HG03378 (cell line): ENCODE results near the gene C10orf105.

Source experiments
- ATAC-seq: cut with Tn5 transposase; IDR thresholded peaks from one replicate; pipeline ENCODE4 v1.9.1; 2021; ENCODE audit warnings: mild to moderate bottlenecking, moderate library complexity; ENCODE audit not compliant: unreplicated experiment

The C10orf105 gene

GRCh38 chr10:71752391-71753090, 33.0 kb upstream of the C10orf105 start:
- ATAC-seq: no peak

GRCh38 chr10:71751515-71752224, 32.1 kb upstream of the C10orf105 start:
- no peak for ATAC-seq

GRCh38 chr10:71750986-71751385, 31.4 kb upstream of the C10orf105 start:
- no peak for ATAC-seq

GRCh38 chr10:71750124-71750841, 30.7 kb upstream of the C10orf105 start:
- no peak for ATAC-seq

- ATAC-seq: no peak
These were observed 29.8 kb upstream of the C10orf105 start for GRCh38 chr10:71749396-71749795.

- ATAC-seq: no peak
These were observed 29.2 kb upstream of the C10orf105 start for GRCh38 chr10:71748671-71749191.

DNA sequence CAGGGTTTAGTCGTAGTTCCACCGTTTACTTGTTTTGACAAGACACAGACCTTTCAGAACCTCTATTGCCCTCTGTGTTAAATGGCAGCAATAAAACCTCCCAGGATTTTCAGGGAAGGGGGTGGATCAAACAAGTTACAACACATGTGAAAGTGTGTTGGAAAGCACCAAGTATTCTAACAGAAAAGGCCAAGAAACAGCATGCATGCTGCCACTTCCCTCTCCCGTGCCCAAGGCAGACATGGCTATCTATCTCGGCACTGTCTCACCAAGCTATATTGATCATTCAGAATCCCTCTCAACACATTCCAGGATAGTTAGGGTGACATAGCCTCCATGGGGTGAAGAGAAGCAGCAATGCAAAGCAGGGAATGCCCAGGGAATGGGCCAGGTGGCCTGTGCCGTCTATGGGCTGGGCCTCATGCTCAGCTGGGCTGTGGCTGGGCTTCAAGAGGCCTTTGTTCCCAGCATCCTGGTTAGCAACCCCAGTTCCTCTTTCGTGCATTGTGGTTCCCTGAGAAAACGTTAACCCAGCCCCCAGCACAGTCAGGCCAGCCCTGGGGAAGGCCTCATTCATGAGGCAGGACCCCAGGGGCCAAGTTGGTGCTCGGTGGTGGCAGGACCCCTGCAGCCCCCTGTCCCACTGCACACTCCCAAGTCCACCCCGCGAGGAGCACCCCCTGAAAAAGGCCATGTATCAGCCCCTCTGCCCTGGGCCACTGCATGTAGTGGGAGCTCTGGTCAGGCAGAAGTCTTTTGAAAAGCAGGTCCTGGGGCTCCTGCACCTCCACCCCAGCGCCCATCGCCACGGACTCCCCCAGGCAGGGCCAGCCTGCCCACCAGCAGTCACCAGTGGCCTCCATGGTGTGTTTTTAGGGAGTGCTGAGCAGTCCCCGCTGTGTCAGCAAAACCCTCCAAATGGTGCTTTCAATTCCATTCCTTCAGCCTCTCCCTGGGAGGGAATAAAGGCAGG, 28.3 kb upstream of the C10orf105 start:
- ATAC-seq: no peak

GRCh38 chr10:71747039-71747531, 27.5 kb upstream of the C10orf105 start:
- no peak for ATAC-seq

DNA sequence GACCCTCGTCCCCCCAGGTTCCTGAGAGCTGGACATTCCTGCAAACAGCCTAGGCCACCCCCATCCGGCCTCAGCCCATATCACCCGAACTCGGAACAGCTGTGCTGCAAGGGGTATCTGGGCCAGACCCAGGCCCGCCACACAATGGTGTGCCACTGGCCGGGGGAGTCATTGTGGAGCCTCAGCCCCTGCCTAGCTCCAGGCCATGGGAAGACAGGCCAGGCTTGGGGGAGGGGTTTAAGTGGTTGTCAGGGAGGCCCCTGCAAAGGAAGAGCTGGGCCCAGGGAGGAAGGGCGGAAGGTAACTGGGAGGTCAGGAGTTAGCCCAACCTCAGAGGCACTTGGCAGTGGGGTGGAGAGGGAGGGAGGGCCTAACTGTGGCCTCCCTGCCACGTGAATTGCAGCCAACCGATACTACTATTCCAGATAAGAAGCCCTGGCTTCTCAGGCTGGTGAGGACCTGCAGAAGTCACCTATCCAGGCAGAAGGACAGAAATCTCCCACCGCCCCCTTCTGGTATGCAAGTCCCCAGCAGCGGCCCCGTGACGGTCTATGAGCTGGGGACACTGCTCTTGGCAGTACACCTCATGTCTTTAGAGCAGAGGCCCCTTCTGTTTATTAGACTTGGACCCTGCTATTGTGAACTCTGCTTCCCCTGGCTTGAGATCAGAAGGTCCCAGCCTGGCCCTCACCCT, 26.9 kb upstream of the C10orf105 start:
- no peak for ATAC-seq

DNA sequence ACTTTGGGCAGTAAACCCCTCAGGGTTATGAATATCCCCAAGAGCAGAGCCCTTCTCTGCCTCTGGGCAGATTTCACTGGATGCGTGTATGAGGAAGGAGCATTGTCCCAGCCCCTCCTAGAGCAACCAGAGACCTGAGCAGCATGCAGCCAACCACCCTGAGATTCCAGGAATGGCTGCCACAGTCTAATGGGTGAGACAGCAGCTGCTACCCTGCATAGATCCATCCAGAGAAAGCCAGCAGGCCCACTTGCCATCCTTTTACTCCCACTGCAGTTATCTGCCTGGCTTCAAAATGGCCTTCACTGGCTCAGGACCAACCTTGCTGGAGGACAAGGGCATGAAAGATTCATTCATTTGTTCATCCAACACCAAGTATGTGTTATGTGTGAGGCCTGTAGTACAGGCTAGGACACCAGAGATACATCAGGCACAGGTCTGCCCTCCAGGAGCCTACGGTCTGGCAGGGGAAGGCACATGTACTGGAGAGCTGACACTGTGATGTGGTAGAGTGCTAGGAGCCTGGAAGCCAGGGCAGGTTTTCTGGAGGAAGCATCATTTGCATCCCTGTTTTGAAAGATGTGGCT, 26.2 kb upstream of the C10orf105 start:
- no peak for ATAC-seq

- no peak for ATAC-seq
These were observed 25.5 kb upstream of the C10orf105 start for GRCh38 chr10:71744897-71745663.

DNA sequence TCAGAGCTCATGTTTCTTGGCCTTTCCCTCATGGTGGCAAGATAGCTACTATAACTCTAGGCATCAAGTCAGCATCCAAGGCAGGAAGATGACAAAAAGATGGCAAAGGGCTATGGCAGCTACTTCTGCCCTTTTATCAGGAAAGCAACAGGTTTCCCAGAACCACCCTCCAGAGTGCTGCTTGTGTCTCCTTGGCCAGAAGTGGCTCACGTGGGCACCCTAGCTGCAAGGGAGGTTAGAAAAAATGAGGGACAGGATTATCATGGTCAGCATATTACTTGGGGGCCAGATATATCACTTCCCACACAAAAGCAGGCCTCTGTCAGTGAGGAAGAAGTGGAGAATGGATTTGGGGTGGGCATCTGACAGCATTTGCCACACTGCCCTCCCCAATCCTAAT, 24.3 kb upstream of the C10orf105 start:
- no peak for ATAC-seq

GRCh38 chr10:71743089-71743838, 23.7 kb upstream of the C10orf105 start:
- no peak for ATAC-seq

- ATAC-seq: no peak
These were observed 22.9 kb upstream of the C10orf105 start for GRCh38 chr10:71742301-71743088.

DNA sequence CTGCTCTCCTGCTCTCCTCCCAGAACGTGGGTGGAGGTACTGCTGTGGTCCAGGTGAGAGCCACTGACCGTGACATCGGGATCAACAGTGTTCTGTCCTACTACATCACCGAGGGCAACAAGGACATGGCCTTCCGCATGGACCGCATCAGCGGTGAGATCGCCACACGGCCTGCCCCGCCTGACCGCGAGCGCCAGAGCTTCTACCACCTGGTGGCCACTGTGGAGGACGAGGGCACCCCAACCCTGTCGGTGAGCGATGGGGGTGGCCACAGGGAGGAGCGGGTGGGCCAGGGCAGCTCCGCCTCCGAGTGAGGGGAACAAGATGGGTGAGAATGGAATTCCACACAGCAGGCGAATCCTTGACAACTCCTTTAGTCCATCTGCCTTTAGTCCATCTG, 22.1 kb upstream of the C10orf105 start:
- no peak for ATAC-seq

DNA sequence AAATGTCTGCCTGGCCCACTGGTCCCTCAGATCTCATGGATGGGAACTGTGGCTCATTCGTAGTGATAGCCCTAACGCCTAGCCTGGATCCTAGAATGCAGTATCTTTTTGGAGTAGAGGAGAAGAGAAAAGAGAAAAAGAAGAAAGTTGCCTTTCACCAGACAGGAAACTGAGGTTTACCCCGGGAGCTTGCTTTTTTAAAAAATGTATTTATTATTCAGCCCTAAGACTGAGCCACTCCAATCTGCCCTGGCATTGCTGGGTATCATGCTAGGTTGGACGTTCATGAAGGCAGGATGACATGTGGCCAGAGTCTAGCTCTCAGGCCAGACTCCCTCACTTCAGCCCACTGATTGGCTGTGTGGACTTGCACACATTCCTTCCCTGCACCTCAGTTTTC, 21.5 kb upstream of the C10orf105 start:
- ATAC-seq: no peak

DNA sequence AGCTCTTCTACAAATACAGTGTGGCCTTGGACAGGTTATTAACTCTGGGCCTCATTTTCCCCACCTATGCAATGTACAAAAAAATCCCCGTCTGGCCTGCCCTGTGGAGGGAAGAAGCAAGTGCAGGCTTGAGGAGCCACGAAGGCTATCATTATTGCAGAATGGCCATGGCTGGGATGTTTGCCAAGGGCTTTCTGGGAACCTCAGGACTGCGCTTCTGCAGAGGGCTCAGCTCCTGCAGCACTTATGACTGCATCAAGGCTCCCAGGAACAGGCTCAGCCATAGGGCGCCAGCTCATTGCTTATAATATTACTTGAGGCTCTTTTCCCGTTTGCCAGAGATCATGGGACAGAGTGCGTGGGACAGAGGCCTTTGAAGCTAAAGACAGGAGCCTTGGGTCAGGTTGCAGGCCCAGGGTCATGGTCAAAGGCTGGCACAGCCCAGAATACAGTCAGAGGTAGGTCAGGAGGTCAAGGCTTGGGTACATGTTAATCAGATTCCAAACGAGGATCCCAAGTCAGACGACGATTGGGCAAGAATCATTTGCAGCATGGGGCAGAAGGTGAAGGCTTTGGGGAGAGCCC, 20.6 kb upstream of the C10orf105 start:
- ATAC-seq: no peak
